Measurements from ENCODE around the gene SPATA17.

- TF ChIP-seq ZNF302 (tag by site-specific recombination; IDR thresholded peaks at IDR 0.05; ENCODE audit: low read depth), result no peak
- TF ChIP-seq ZNF391 (tag by site-specific recombination; IDR thresholded peaks at IDR 0.05; ENCODE audit: borderline replicate concordance, low read depth), result no peak
- no peak for TF ChIP-seq RBAK (tag by site-specific recombination; IDR thresholded peaks at IDR 0.05)
- no peak for TF ChIP-seq CTCF (tag by site-specific recombination; IDR thresholded peaks at IDR 0.05)
- TF ChIP-seq ZNF777 (tag by site-specific recombination; IDR thresholded peaks at IDR 0.05; ENCODE audit: borderline replicate concordance), result no peak
- TF ChIP-seq ZNF169 (tag by site-specific recombination; IDR thresholded peaks at IDR 0.05), result no peak
- no peak for TF ChIP-seq ZNF629 (tag by site-specific recombination; IDR thresholded peaks at IDR 0.05)
- no peak for TF ChIP-seq SP3 (tag by site-specific recombination; IDR thresholded peaks at IDR 0.05)
- no peak for TF ChIP-seq ZNF24 (tag by site-specific recombination; IDR thresholded peaks at IDR 0.05)
- no peak for TF ChIP-seq SP2 (tag by site-specific recombination; IDR thresholded peaks at IDR 0.05)
- no peak for TF ChIP-seq ZNF670 (tag by site-specific recombination; IDR thresholded peaks at IDR 0.05; ENCODE audit: low read depth)
Observed at GRCh38 chr1:217917281-217917887, 286.2 kb downstream of the SPATA17 start.

All from HEK293 (cell line).